Adipocyte (in vitro differentiated cells): ENCODE results near the gene SNX30.
A peak's percentile ranks its signal among the peaks of the same experiment; 100 is the strongest.
"Not testable (repeated sequence)": the region's sequence is repeated elsewhere in the genome, so short reads cannot be mapped to it uniquely, and the experiment has no call there.

Experiments
- DNase-seq: peaks from one replicate; pipeline ENCODE4 v3.0.0-alpha.2; 2015; ENCODE audit warnings: low read depth
- H3K27me3 ChIP-seq: replicated peaks from 2 replicates; pipeline ENCODE4 v1.7.0; 2013; ENCODE audit warnings: mild to moderate bottlenecking, low read length, moderate library complexity; ENCODE audit not compliant: control insufficient read depth, insufficient read depth
- H3K36me3 ChIP-seq: 2 replicates; pipeline ENCODE4 v1.7.0; 2013; ENCODE audit warnings: low read length, mild to moderate bottlenecking, moderate library complexity; ENCODE audit not compliant: control insufficient read depth, insufficient read depth, severe bottlenecking
- H3K4me1 ChIP-seq: 2 replicates; pipeline ENCODE4 v1.7.0; 2013; ENCODE audit warnings: mild to moderate bottlenecking, low read length, moderate library complexity; ENCODE audit not compliant: control insufficient read depth, insufficient read depth
- H3K4me3 ChIP-seq: 2 replicates; pipeline ENCODE4 v1.7.0; 2013; ENCODE audit warnings: mild to moderate bottlenecking, low read length, moderate library complexity
- H3K9ac ChIP-seq: 2 replicates; pipeline ENCODE4 v1.7.0; 2013; ENCODE audit warnings: mild to moderate bottlenecking, low read length, moderate library complexity
- H3K9me3 ChIP-seq: 2 replicates; pipeline ENCODE4 v1.7.0; 2013; ENCODE audit warnings: mild to moderate bottlenecking, low read length, moderate library complexity; ENCODE audit not compliant: control insufficient read depth

Gene SNX30

GRCh38 chr9:112750016-112750763 lies at the start of gene SNX30:
Gene SNX30, plus strand, starts transcription at chr9:112750760. Its CDS starts 242 bp downstream, at chr9:112751002.
- DNase-seq: peak; percentile 96
- H3K9me3 ChIP-seq: no peaks in the 10 kb centered on the region
- no peaks in the 10 kb centered on the region for H3K27me3 ChIP-seq
- peaks cover 48% of the 10 kb centered on the region for H3K4me1 ChIP-seq
- H3K9ac ChIP-seq: peak within 1 kb of the TSS; percentile 91
- H3K36me3 ChIP-seq: no peaks in the 10 kb centered on the region
- peak within 1 kb of the TSS; percentile 92 for H3K4me3 ChIP-seq

- no peaks in the 10 kb centered on the region for H3K27me3 ChIP-seq
- H3K9me3 ChIP-seq: no peaks in the 10 kb centered on the region
- H3K9ac ChIP-seq: no peak overlapping the region
- peaks cover 6% of the 10 kb centered on the region for H3K36me3 ChIP-seq
- no peak overlapping the region for H3K4me3 ChIP-seq
- no peaks in the 10 kb centered on the region for H3K4me1 ChIP-seq
- no peak for DNase-seq
Observed at GRCh38 chr9:112703304-112703703, 47.3 kb upstream of the SNX30 start.

GRCh38 chr9:112705768-112706427 lies 44.7 kb upstream of the SNX30 start:
- H3K4me3 ChIP-seq: no peak overlapping the region
- peaks cover 3% of the 10 kb centered on the region for H3K36me3 ChIP-seq
- H3K4me1 ChIP-seq: no peaks in the 10 kb centered on the region
- no peak overlapping the region for H3K9ac ChIP-seq
- no peaks in the 10 kb centered on the region for H3K9me3 ChIP-seq
- H3K27me3 ChIP-seq: no peaks in the 10 kb centered on the region
- DNase-seq: peak; percentile 22

- Histone ChIP-seq H3K9me3 (peaks cover 3% of the 10 kb centered on the region), H3K4me1 (no peaks in the 10 kb centered on the region), H3K9ac (no peak overlapping the region), H3K36me3 (peaks cover 6% of the 10 kb centered on the region), H3K4me3 (no peak overlapping the region), H3K27me3 (no peaks in the 10 kb centered on the region)
- peak; percentile 83 for DNase-seq
Observed at GRCh38 chr9:112711050-112711689, 39.4 kb upstream of the SNX30 start.

- H3K4me1 ChIP-seq: peaks cover 6% of the 10 kb centered on the region
- no peak for DNase-seq
- H3K36me3 ChIP-seq: peaks cover 6% of the 10 kb centered on the region
- H3K9ac ChIP-seq: no peak overlapping the region
- no peaks in the 10 kb centered on the region for H3K27me3 ChIP-seq
- no peak overlapping the region for H3K4me3 ChIP-seq
- peaks cover 3% of the 10 kb centered on the region for H3K9me3 ChIP-seq
Observed at GRCh38 chr9:112712678-112713077, 37.9 kb upstream of the SNX30 start.

- H3K9me3 ChIP-seq: peaks cover 1% of the 10 kb centered on the region
- peaks cover 24% of the 10 kb centered on the region for H3K4me1 ChIP-seq
- no peaks in the 10 kb centered on the region for H3K27me3 ChIP-seq
- peaks cover 3% of the 10 kb centered on the region for H3K36me3 ChIP-seq
- peak within 1 kb of the TSS; percentile 95 for H3K9ac ChIP-seq
- H3K4me3 ChIP-seq: peak within 1 kb of the TSS; percentile 97
- DNase-seq: peak; percentile 97
Observed at GRCh38 chr9:112717661-112718331, 32.8 kb upstream of the SNX30 start, which contains the start of gene INIP. Gene INIP, minus strand, starts transcription at chr9:112718117. Its CDS starts 1,632 bp downstream, at chr9:112716485.

GRCh38 chr9:112719241-112719691 lies 31.3 kb upstream of the SNX30 start:
- H3K4me3 ChIP-seq: peak overlapping the region; percentile 11
- DNase-seq: peak; percentile 41
- peak overlapping the region; percentile 62 for H3K9ac ChIP-seq
- no peaks in the 10 kb centered on the region for H3K9me3 ChIP-seq
- peaks cover 3% of the 10 kb centered on the region for H3K36me3 ChIP-seq
- peaks cover 24% of the 10 kb centered on the region for H3K4me1 ChIP-seq
- no peaks in the 10 kb centered on the region for H3K27me3 ChIP-seq

GRCh38 chr9:112719696-112720095 lies 30.9 kb upstream of the SNX30 start:
- Histone ChIP-seq H3K9me3 (no peaks in the 10 kb centered on the region), H3K9ac (peak overlapping the region; percentile 62), H3K4me3 (peak overlapping the region; percentile 11), H3K27me3 (no peaks in the 10 kb centered on the region), H3K36me3 (peaks cover under 1% of the 10 kb centered on the region), H3K4me1 (peaks cover 24% of the 10 kb centered on the region)
- no peak for DNase-seq

GRCh38 chr9:112720113-112720780 lies 30.3 kb upstream of the SNX30 start:
- H3K9ac ChIP-seq: no peak overlapping the region
- H3K4me1 ChIP-seq: peaks cover 24% of the 10 kb centered on the region
- DNase-seq: no peak
- H3K4me3 ChIP-seq: no peak overlapping the region
- no peaks in the 10 kb centered on the region for H3K27me3 ChIP-seq
- H3K36me3 ChIP-seq: no peaks in the 10 kb centered on the region
- H3K9me3 ChIP-seq: no peaks in the 10 kb centered on the region

GRCh38 chr9:112722749-112723148 lies 27.8 kb upstream of the SNX30 start:
- not testable (repeated sequence) for H3K4me3 ChIP-seq, H3K36me3 ChIP-seq, H3K9me3 ChIP-seq, H3K9ac ChIP-seq, DNase-seq, H3K27me3 ChIP-seq
- peaks cover 24% of the 10 kb centered on the region for H3K4me1 ChIP-seq
